Mucosa of rectum (tissue), 2 donors: ENCODE results near the gene SLC66A3.

Experiments
- H3K27ac ChIP-seq, 2 donors: one replicate each; pipeline ENCODE4 v1.7.0; 2013; ENCODE audit warnings: inconsistent platforms in 2 of 2, low read depth in 2 of 2, low read length in 2 of 2
- H3K27me3 ChIP-seq, 2 donors: one replicate each; pipeline ENCODE4 v1.7.0; 2013; ENCODE audit warnings: low read length in 2 of 2; ENCODE audit not compliant: control insufficient read depth in 2 of 2, insufficient read depth in 2 of 2
- H3K36me3 ChIP-seq, 2 donors: one replicate each; pipeline ENCODE4 v1.7.0; 2013; ENCODE audit warnings: low read length in 2 of 2; ENCODE audit not compliant: control insufficient read depth in 2 of 2, insufficient read depth in 2 of 2
- H3K4me1 ChIP-seq, 2 donors: one replicate each; pipeline ENCODE4 v1.7.0; 2013; ENCODE audit warnings: low read length in 2 of 2, mild to moderate bottlenecking in 1 of 2; ENCODE audit not compliant: control insufficient read depth in 2 of 2, insufficient read depth in 2 of 2
- H3K4me3 ChIP-seq, 2 donors: one replicate each; pipeline ENCODE4 v1.7.0; 2013; ENCODE audit warnings: low read length in 2 of 2
- H3K9ac ChIP-seq, 2 donors: one replicate each; pipeline ENCODE4 v1.7.0; 2013; ENCODE audit warnings: low read length in 2 of 2, low read depth in 1 of 2, mild to moderate bottlenecking in 1 of 2
- H3K9me3 ChIP-seq, 2 donors: one replicate each; pipeline ENCODE4 v1.7.0; 2013; ENCODE audit warnings: low read length in 2 of 2; ENCODE audit not compliant: control insufficient read depth in 2 of 2
- donor health status: healthy.
- donor health status: Normal muscosa, but diverticular disease.

The SLC66A3 gene

DNA sequence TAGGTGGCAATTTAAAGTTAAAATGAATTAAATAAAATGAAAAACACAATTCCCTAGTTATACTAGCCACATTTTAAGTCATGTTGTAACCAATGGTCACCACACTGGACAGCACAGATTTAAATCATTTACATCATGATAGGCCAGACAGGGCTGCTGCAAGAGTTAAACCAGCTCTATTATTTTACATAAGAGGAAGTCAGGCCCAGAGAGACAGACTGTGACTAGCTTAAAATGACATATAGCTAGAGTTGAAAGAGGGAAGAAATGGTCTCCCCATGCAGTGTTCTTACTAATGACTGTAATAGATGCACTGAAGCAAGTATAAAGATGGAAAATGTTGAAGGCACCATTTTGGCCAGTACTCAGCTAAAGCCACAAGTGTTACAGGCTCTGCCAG is 69.6 kb downstream of the SLC66A3 start:
- no peaks in the 10 kb centered on the region for H3K27me3 ChIP-seq
- H3K4me1 ChIP-seq, result no peaks in the 10 kb centered on the region
- H3K9me3 ChIP-seq, result no peaks in the 10 kb centered on the region
- H3K9ac ChIP-seq, result no peak overlapping the region
- no peak overlapping the region for H3K27ac ChIP-seq
- no peak overlapping the region for H3K4me3 ChIP-seq
- H3K36me3 ChIP-seq, result peaks cover 14 to 20% of the 10 kb centered on the region in 2 donors

DNA sequence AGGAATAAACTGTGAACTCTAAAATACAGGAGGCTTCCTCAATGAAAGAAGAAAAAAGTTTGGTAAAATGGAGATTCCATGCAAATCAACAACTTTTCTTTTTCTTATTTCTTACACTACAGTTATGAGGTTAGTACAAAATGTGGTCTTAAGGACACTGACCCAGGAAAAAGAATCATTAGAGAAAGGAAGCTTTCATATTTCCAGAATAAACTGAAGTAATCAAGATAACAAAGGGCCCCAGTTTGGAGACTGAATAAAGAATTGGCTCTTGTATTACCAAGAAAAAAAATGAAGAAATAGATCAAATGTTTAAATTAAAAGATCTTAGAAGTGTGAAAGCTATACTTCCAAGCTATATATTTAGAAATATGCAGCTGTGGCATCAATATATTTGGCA is 72.3 kb downstream of the SLC66A3 start:
- Histone ChIP-seq H3K27me3 (no peaks in the 10 kb centered on the region), H3K36me3 (peaks cover 7 to 9% of the 10 kb centered on the region in 2 donors), H3K9me3 (no peaks in the 10 kb centered on the region), H3K4me3 (no peak overlapping the region), H3K27ac (no peak overlapping the region), H3K9ac (no peak overlapping the region), H3K4me1 (no peaks in the 10 kb centered on the region)
